A549 (cell line): ENCODE data around the gene PRSS50. TPM values are rescaled to one million over a fixed set of nuclear protein-coding genes. Genes with fewer than 3 reads are reported as not detected.

Experiments used
- ATAC-seq, 2 experiments: fragments of 200-7000 bp in 1 of 2; fragments of >200 bp in 1 of 2; cut with Nextera tagmentation in 1 of 2; cut with Tn5 transposase in 1 of 2; 3 replicates each; pipeline versions ENCODE4 v1.8.0 to v1.9.1; 2018 to 2020; ENCODE audit warnings: mild to moderate bottlenecking in 1 of 2, moderate library complexity in 1 of 2
- CTCF ChIA-PET: fragments of 300-600 bp; sonication (Branson Sonifier 250); formaldehyde crosslinking; extraction: SDS; loops from one replicate; lab custom pipeline; 2021; ENCODE audit warnings: antibody characterized with exemption, inconsistent platforms; lab: Yijun Ruan, JAX
- POLR2A ChIA-PET: fragments of 350-600 bp; formaldehyde crosslinking; extraction: SDS; loops from one replicate; lab custom pipeline; 2021; ENCODE audit warnings: antibody characterized with exemption, inconsistent platforms; lab: Yijun Ruan, JAX
- DNase-seq, 2 experiments: peaks; one replicate each; pipeline versions ENCODE4 v3.0.0 to v3.0.0-alpha.2; 2011 to 2016; ENCODE audit warnings: low read depth in 1 of 2, low spot score in 1 of 2
- FAIRE-seq: peaks from 2 replicates; lab custom pipeline; 2011; peaks lifted over from hg19 to GRCh38; lab: Jason Lieb, UNC
- H3K27ac ChIP-seq, 2 experiments: fragments of >200 bp; sonication (Bioruptor Twin); formaldehyde crosslinking; 3 replicates each; pipeline ENCODE4 v1.5.1; 2016 to 2017
- H3K4me1 ChIP-seq: fragments of >200 bp; sonication (Bioruptor Twin); formaldehyde crosslinking; 3 replicates; pipeline ENCODE4 v1.6.1; 2016
- H3K4me2 ChIP-seq: fragments of >200 bp; sonication (Bioruptor Twin); formaldehyde crosslinking; 3 replicates; pipeline ENCODE4 v1.6.1; 2016
- H3K4me3 ChIP-seq: fragments of >200 bp; sonication (Bioruptor Twin); formaldehyde crosslinking; 3 replicates; pipeline ENCODE4 v1.5.1; 2016
- H3K9me3 ChIP-seq: fragments of >200 bp; sonication (Bioruptor Twin); formaldehyde crosslinking; 3 replicates; pipeline ENCODE4 v1.6.1; 2016
- ATOH8 ChIP-seq: fragments of 250-450 bp; sonication (Bioruptor Pico); IDR thresholded peaks from 2 replicates; pipeline ENCODE4 v1.5.0; 2020; ENCODE audit warnings: low read depth, mild to moderate bottlenecking, moderate library complexity
- CBX2 ChIP-seq: fragments of 200-600 bp; sonication (generic); IDR thresholded peaks from 2 replicates; pipeline ENCODE4 v1.6.1; 2016; ENCODE audit warnings: low read depth, mild to moderate bottlenecking, borderline replicate concordance
- CEBPB ChIP-seq, 2 experiments: fragments of >200 bp in 1 of 2; sonication (Bioruptor Twin) in 1 of 2; formaldehyde crosslinking in 1 of 2; IDR thresholded peaks; 2 replicates each; pipeline ENCODE4 v1.6.1; 2012 to 2016
- EP300 ChIP-seq, 2 experiments: fragments of >200 bp; sonication (Bioruptor Twin); formaldehyde crosslinking; IDR thresholded peaks; 2 replicates in 1 of 2; 3 replicates in 1 of 2; pipeline ENCODE4 v1.6.1; 2016 to 2017
- FOSB ChIP-seq: fragments of 250-450 bp; sonication (Bioruptor Pico); IDR thresholded peaks from 2 replicates; pipeline ENCODE4 v1.5.0; 2020; ENCODE audit warnings: mild to moderate bottlenecking, moderate library complexity
- HES2 ChIP-seq: fragments of >200 bp; sonication (Bioruptor Twin); formaldehyde crosslinking; IDR thresholded peaks from 2 replicates; pipeline ENCODE4 v1.6.1; 2016
- HEYL ChIP-seq: fragments of 250-450 bp; sonication (Bioruptor Pico); IDR thresholded peaks from 2 replicates; pipeline ENCODE4 v1.8.0; 2021; ENCODE audit warnings: mild to moderate bottlenecking, moderate library complexity
- HOXB5 ChIP-seq: fragments of 250-450 bp; sonication (Bioruptor Pico); IDR thresholded peaks from 2 replicates; pipeline ENCODE4 v1.5.0; 2020; ENCODE audit warnings: mild to moderate bottlenecking, moderate library complexity
- JUNB ChIP-seq: fragments of >200 bp; sonication (Bioruptor Twin); formaldehyde crosslinking; IDR thresholded peaks from 2 replicates; pipeline ENCODE4 v1.6.1; 2016
- NPAS2 ChIP-seq: fragments of 250-450 bp; sonication (Bioruptor Pico); IDR thresholded peaks from 2 replicates; pipeline ENCODE4 v1.8.0; 2022; ENCODE audit warnings: mild to moderate bottlenecking, moderate library complexity, borderline replicate concordance
- POLR2A ChIP-seq: IDR thresholded peaks from 2 replicates; pipeline ENCODE4 v1.6.1; 2012; ENCODE audit warnings: mild to moderate bottlenecking, low read length
- POLR2AphosphoS2 ChIP-seq: conservative IDR thresholded peaks from 2 replicates; pipeline ENCODE4 v1.6.1; 2012; ENCODE audit warnings: low read length, improper control_type of control experiment, inconsistent platforms
- RAD21 ChIP-seq, 2 experiments: fragments of >200 bp in 1 of 2; sonication (Bioruptor Twin) in 1 of 2; formaldehyde crosslinking in 1 of 2; IDR thresholded peaks in 1 of 2; conservative IDR thresholded peaks in 1 of 2; 2 replicates in 1 of 2; 3 replicates in 1 of 2; pipeline ENCODE4 v1.6.1; 2012 to 2018; ENCODE audit warnings: inconsistent platforms in 1 of 2
- RFX5 ChIP-seq: fragments of 450-650 bp; IDR thresholded peaks from 2 replicates; pipeline ENCODE4 v1.7.1; 2014; ENCODE audit warnings: antibody characterized with exemption, mild to moderate bottlenecking, moderate library complexity
- SREBF2 ChIP-seq: fragments of 450-650 bp; IDR thresholded peaks from 2 replicates; pipeline ENCODE4 v1.6.1; 2014; ENCODE audit warnings: mild to moderate bottlenecking, moderate library complexity
- TP53 ChIP-seq: fragments of 250-450 bp; sonication (Bioruptor Pico); IDR thresholded peaks from 2 replicates; pipeline ENCODE4 v1.5.0; 2021; ENCODE audit warnings: mild to moderate bottlenecking, moderate library complexity
- ZNF302 ChIP-seq: fragments of 250-450 bp; sonication (Bioruptor Pico); IDR thresholded peaks from 2 replicates; pipeline ENCODE4 v1.9.0; 2021; ENCODE audit warnings: inconsistent platforms, mild to moderate bottlenecking, moderate library complexity
- ZSCAN20 ChIP-seq: fragments of 250-450 bp; sonication (Bioruptor Pico); IDR thresholded peaks from 2 replicates; pipeline ENCODE4 v1.8.0; 2022; ENCODE audit warnings: mild to moderate bottlenecking, moderate library complexity
- WGBS: methylation state at CpG from one replicate; pipeline ENCODE4 v1.1.6; 2017; ENCODE audit errors: missing lambda C conversion rate; 5-methylcytosine and 5-hydroxymethylcytosine counted together
- polyA plus RNA-seq, 4 experiments: library from polyadenylated mRNA; depleted of rRNA in 3 of 4; stranded (reverse); fragments of >200 nt; fragmentation: RNase III in 1 of 4; extraction: RNeasy Plus Mini Kit Qiagen cat#74134 plus additional on column Dnase treatment in 1 of 4; gene quantifications; 2 replicates in 3 of 4; 3 replicates in 1 of 4; pipeline ENCODE4 v1.2.3, GENCODE V29; 2011 to 2017
- TF ChIP-seq, protein P1 (sequence below): fragments of 250-450 bp; sonication (Bioruptor Pico); IDR thresholded peaks from 2 replicates; pipeline ENCODE4 v1.5.0; 2021; ENCODE audit warnings: mild to moderate bottlenecking, moderate library complexity, borderline replicate concordance
- TF ChIP-seq, protein P2 (sequence below): fragments of >200 bp; sonication (Bioruptor Twin); formaldehyde crosslinking; IDR thresholded peaks from 3 replicates; pipeline ENCODE4 v1.5.1; 2016
- TF ChIP-seq, protein P3 (sequence below): fragments of 150-350 bp; IDR thresholded peaks from 2 replicates; pipeline ENCODE4 v1.6.1; 2014; ENCODE audit warnings: low read depth, mild to moderate bottlenecking, low read length
- TF ChIP-seq, protein P4 (sequence below): fragments of >200 bp; sonication (Bioruptor Twin); formaldehyde crosslinking; IDR thresholded peaks from 3 replicates; pipeline ENCODE4 v1.6.1; 2016
- TF ChIP-seq, protein P5 (sequence below): IDR thresholded peaks from 2 replicates; pipeline ENCODE4 v1.6.1; 2012

The PRSS50 gene
- polyA plus RNA-seq, 2 of the 4 experiments (the other 2 are of a cell fraction), result not detected

- ChIA-PET CTCF (interaction anchor here (0.5 to 7.0 kb wide), 6 partner anchors 11 to 201 kb away, joined by 3 to 46 read pairs (median 8); partner anchors contain the start of gene ALS2CL), POLR2A (no interaction called here)
- Histone ChIP-seq H3K9me3 (no peaks in the 10 kb centered on the region), H3K4me1 (no peaks in the 10 kb centered on the region), H3K27ac (no peak overlapping the region), H3K4me2 (no peak overlapping the region), H3K4me3 (no peak overlapping the region)
- TF ChIP-seq CEBPB (IDR thresholded peaks at IDR 0.05), result no peak
- TF ChIP-seq JUNB, result no peak
- TF ChIP-seq ZNF302 (CRISPR knock-in tag), result no peak
- TF ChIP-seq, protein P1, sequence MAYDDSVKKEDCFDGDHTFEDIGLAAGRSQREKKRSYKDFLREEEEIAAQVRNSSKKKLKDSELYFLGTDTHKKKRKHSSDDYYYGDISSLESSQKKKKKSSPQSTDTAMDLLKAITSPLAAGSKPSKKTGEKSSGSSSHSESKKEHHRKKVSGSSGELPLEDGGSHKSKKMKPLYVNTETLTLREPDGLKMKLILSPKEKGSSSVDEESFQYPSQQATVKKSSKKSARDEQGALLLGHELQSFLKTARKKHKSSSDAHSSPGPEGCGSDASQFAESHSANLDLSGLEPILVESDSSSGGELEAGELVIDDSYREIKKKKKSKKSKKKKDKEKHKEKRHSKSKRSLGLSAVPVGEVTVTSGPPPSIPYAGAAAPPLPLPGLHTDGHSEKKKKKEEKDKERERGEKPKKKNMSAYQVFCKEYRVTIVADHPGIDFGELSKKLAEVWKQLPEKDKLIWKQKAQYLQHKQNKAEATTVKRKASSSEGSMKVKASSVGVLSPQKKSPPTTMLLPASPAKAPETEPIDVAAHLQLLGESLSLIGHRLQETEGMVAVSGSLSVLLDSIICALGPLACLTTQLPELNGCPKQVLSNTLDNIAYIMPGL, result no peak
- no peak for TF ChIP-seq ZSCAN20 (CRISPR knock-in tag)
- no peak for TF ChIP-seq NPAS2
- TF ChIP-seq, protein P2, sequence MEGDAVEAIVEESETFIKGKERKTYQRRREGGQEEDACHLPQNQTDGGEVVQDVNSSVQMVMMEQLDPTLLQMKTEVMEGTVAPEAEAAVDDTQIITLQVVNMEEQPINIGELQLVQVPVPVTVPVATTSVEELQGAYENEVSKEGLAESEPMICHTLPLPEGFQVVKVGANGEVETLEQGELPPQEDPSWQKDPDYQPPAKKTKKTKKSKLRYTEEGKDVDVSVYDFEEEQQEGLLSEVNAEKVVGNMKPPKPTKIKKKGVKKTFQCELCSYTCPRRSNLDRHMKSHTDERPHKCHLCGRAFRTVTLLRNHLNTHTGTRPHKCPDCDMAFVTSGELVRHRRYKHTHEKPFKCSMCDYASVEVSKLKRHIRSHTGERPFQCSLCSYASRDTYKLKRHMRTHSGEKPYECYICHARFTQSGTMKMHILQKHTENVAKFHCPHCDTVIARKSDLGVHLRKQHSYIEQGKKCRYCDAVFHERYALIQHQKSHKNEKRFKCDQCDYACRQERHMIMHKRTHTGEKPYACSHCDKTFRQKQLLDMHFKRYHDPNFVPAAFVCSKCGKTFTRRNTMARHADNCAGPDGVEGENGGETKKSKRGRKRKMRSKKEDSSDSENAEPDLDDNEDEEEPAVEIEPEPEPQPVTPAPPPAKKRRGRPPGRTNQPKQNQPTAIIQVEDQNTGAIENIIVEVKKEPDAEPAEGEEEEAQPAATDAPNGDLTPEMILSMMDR, result no peak
- TF ChIP-seq RFX5, result no peak
- TF ChIP-seq POLR2AphosphoS2, result no peak
- no peak for TF ChIP-seq TP53 (CRISPR knock-in tag)
- TF ChIP-seq, protein P3, sequence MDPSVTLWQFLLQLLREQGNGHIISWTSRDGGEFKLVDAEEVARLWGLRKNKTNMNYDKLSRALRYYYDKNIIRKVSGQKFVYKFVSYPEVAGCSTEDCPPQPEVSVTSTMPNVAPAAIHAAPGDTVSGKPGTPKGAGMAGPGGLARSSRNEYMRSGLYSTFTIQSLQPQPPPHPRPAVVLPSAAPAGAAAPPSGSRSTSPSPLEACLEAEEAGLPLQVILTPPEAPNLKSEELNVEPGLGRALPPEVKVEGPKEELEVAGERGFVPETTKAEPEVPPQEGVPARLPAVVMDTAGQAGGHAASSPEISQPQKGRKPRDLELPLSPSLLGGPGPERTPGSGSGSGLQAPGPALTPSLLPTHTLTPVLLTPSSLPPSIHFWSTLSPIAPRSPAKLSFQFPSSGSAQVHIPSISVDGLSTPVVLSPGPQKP, result no peak
- TF ChIP-seq, protein P4, sequence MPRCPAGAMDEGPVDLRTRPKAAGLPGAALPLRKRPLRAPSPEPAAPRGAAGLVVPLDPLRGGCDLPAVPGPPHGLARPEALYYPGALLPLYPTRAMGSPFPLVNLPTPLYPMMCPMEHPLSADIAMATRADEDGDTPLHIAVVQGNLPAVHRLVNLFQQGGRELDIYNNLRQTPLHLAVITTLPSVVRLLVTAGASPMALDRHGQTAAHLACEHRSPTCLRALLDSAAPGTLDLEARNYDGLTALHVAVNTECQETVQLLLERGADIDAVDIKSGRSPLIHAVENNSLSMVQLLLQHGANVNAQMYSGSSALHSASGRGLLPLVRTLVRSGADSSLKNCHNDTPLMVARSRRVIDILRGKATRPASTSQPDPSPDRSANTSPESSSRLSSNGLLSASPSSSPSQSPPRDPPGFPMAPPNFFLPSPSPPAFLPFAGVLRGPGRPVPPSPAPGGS, result no peak
- ATAC-seq (no peak), FAIRE-seq (no peak), DNase-seq (no peak)
- WGBS, result 64% methylated on average over 7 of the region's 11 CpGs
Measured at GRCh38 chr3:46708401-46709156, 9.1 kb downstream of the PRSS50 start.

GRCh38 chr3:46707601-46708011 lies 10.1 kb downstream of the PRSS50 start:
- Histone ChIP-seq H3K4me3 (no peak overlapping the region), H3K27ac (no peak overlapping the region), H3K9me3 (no peaks in the 10 kb centered on the region), H3K4me2 (no peak overlapping the region), H3K4me1 (no peaks in the 10 kb centered on the region)
- WGBS, result 37% methylated on average over 3 of the region's 7 CpGs
- FAIRE-seq, result no peak
- DNase-seq, result no peak
- ChIA-PET POLR2A (no interaction called here), CTCF (interaction anchor here (1.3 to 7.0 kb wide), 4 partner anchors 12 to 202 kb away, joined by 7 to 46 read pairs (median 9); no protein-coding TSS in a partner anchor)
- no peak for ATAC-seq
- TF ChIP-seq POLR2A, result no peak
- TF ChIP-seq ATOH8 (CRISPR knock-in tag), result no peak
- no peak for TF ChIP-seq ZSCAN20 (CRISPR knock-in tag)
- TF ChIP-seq HES2, result no peak
- TF ChIP-seq HOXB5 (CRISPR knock-in tag), result no peak
- TF ChIP-seq RFX5, result no peak
- no peak for TF ChIP-seq SREBF2
- TF ChIP-seq FOSB (CRISPR knock-in tag), result no peak
- no peak for TF ChIP-seq CBX2
- no peak for TF ChIP-seq EP300 (IDR thresholded peaks at IDR 0.05)
- TF ChIP-seq, protein P2, result no peak
- TF ChIP-seq RAD21 (conservative IDR thresholded peaks at IDR 0.05 in 1 of 2, IDR thresholded peaks at IDR 0.05 in 1 of 2), result no peak
- no peak for TF ChIP-seq TP53 (CRISPR knock-in tag)
- TF ChIP-seq, protein P5, sequence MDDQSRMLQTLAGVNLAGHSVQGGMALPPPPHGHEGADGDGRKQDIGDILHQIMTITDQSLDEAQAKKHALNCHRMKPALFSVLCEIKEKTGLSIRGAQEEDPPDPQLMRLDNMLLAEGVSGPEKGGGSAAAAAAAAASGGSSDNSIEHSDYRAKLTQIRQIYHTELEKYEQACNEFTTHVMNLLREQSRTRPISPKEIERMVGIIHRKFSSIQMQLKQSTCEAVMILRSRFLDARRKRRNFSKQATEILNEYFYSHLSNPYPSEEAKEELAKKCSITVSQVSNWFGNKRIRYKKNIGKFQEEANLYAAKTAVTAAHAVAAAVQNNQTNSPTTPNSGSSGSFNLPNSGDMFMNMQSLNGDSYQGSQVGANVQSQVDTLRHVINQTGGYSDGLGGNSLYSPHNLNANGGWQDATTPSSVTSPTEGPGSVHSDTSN, result no peak
- TF ChIP-seq HEYL (CRISPR knock-in tag), result no peak
- TF ChIP-seq, protein P3, result no peak
- no peak for TF ChIP-seq NPAS2
